Calu3 (cell line): ENCODE data around the gene KREMEN1. TPM values are rescaled to one million over a fixed set of nuclear protein-coding genes. Genes with fewer than 3 reads are reported as not detected.

Source experiments
- BruUV-seq: library from RNA; stranded (reverse); fragments of 400-500 nt; replicated peaks from 2 replicates; lab custom pipeline; 2021; lab: Mats Ljungman, UMichigan
- CTCF ChIA-PET: fragments of 300-600 bp; sonication (Branson Sonifier 250); formaldehyde crosslinking; loops from one replicate; lab custom pipeline; 2022; ENCODE audit warnings: antibody characterized with exemption; lab: Charles Lee
- DNase-seq: peaks from one replicate; pipeline ENCODE4 v3.0.0; 2022
- H3K27ac Mint-ChIP-seq: one replicate; pipeline ENCODE4 v1.8.0; 2022; ENCODE audit warnings: mixed read lengths; ENCODE audit not compliant: unreplicated experiment
- H3K27me3 Mint-ChIP-seq: one replicate; pipeline ENCODE4 v1.8.0; 2022; ENCODE audit warnings: mixed read lengths; ENCODE audit not compliant: unreplicated experiment
- H3K36me3 Mint-ChIP-seq: one replicate; pipeline ENCODE4 v1.8.0; 2022; ENCODE audit warnings: mild to moderate bottlenecking, moderate library complexity, mixed read lengths; ENCODE audit not compliant: insufficient read depth, unreplicated experiment
- H3K4me1 Mint-ChIP-seq: one replicate; pipeline ENCODE4 v1.8.0; 2022; ENCODE audit warnings: mild to moderate bottlenecking, low read depth, mixed read lengths; ENCODE audit not compliant: unreplicated experiment
- H3K4me3 Mint-ChIP-seq: one replicate; pipeline ENCODE4 v1.8.0; 2022; ENCODE audit warnings: mild to moderate bottlenecking, low read depth, moderate library complexity, mixed read lengths; ENCODE audit not compliant: unreplicated experiment
- H3K9me3 Mint-ChIP-seq: one replicate; pipeline ENCODE4 v1.8.0; 2022; ENCODE audit warnings: low read depth, mixed read lengths; ENCODE audit not compliant: unreplicated experiment
- CTCF ChIP-seq: fragments of 200-600 bp; IDR thresholded peaks from one replicate; pipeline ENCODE4 v1.8.0; 2022; ENCODE audit warnings: antibody characterized with exemption; ENCODE audit not compliant: unreplicated experiment
- intact Hi-C: fragments of 100-400 bp; cut with micrococcal nuclease; formaldehyde crosslinking; loops from one replicate; pipeline ENCODE4 v1.10.0; 2022; ENCODE audit not compliant: unreplicated experiment
- total RNA-seq: library from RNA; stranded (reverse); gene quantifications from 2 replicates; pipeline ENCODE4 v1.2.3, GENCODE V29; 2022

Gene KREMEN1
- total RNA-seq, 1 experiment from 2014 or later, result 2.8 TPM

GRCh38 chr22:29208879-29209623, 136.2 kb downstream of the KREMEN1 start:
- no peaks in the 10 kb centered on the region for H3K4me1 Mint-ChIP-seq
- no peak for DNase-seq
- peaks cover 6% of the 10 kb centered on the region for H3K36me3 Mint-ChIP-seq
- no peak overlapping the region for H3K4me3 Mint-ChIP-seq
- no peaks in the 10 kb centered on the region for H3K9me3 Mint-ChIP-seq
- CTCF ChIA-PET, result no interaction called here
- BruUV-seq, result no TSS peak
- intact Hi-C loops, result no loop called here
- H3K27ac Mint-ChIP-seq, result no peak overlapping the region
- H3K27me3 Mint-ChIP-seq, result peaks cover 91% of the 10 kb centered on the region
- no peak for TF ChIP-seq CTCF

- CTCF ChIA-PET, result no interaction called here
- Mint-ChIP-seq H3K4me1 (no peaks in the 10 kb centered on the region), H3K27ac (no peak overlapping the region), H3K36me3 (peaks cover 6% of the 10 kb centered on the region), H3K4me3 (no peak overlapping the region), H3K9me3 (no peaks in the 10 kb centered on the region), H3K27me3 (peaks cover 91% of the 10 kb centered on the region)
- intact Hi-C loops, result no loop called here
- no TSS peak for BruUV-seq
- DNase-seq, result no peak
- TF ChIP-seq CTCF, result no peak
These were observed 136.7 kb downstream of the KREMEN1 start for GRCh38 chr22:29209624-29209929.

- H3K36me3 Mint-ChIP-seq, result peaks cover 6% of the 10 kb centered on the region
- peaks cover 93% of the 10 kb centered on the region for H3K27me3 Mint-ChIP-seq
- no peak for DNase-seq
- no peak overlapping the region for H3K4me3 Mint-ChIP-seq
- no peaks in the 10 kb centered on the region for H3K4me1 Mint-ChIP-seq
- no TSS peak for BruUV-seq
- intact Hi-C loops, result no loop called here
- no peaks in the 10 kb centered on the region for H3K9me3 Mint-ChIP-seq
- CTCF ChIA-PET, result no interaction called here
- TF ChIP-seq CTCF, result no peak
- H3K27ac Mint-ChIP-seq, result no peak overlapping the region
These were observed 138.2 kb downstream of the KREMEN1 start for GRCh38 chr22:29211066-29211465.

- no peak overlapping the region for H3K4me3 Mint-ChIP-seq
- TF ChIP-seq CTCF, result no peak
- CTCF ChIA-PET, result no interaction called here
- intact Hi-C loops, result no loop called here
- H3K9me3 Mint-ChIP-seq, result no peaks in the 10 kb centered on the region
- peaks cover 2% of the 10 kb centered on the region for H3K36me3 Mint-ChIP-seq
- H3K27me3 Mint-ChIP-seq, result peaks cover 93% of the 10 kb centered on the region
- no peak for DNase-seq
- no peaks in the 10 kb centered on the region for H3K4me1 Mint-ChIP-seq
- no peak overlapping the region for H3K27ac Mint-ChIP-seq
- BruUV-seq, result no TSS peak
These were observed 138.6 kb downstream of the KREMEN1 start for GRCh38 chr22:29211466-29211865.
